Upper lobe of left lung (tissue), 4 donors: ENCODE data around the gene MGLL.

Experiments used
- EP300 ChIP-seq, 4 donors: sonication (generic); formaldehyde crosslinking; IDR thresholded peaks; one replicate each; pipeline ENCODE4 v1.5.1; 2017; ENCODE audit warnings: antibody characterized with exemption in 4 of 4, control low read depth in 2 of 4
- POLR2AphosphoS5 ChIP-seq, 2 donors: sonication (generic); formaldehyde crosslinking; IDR thresholded peaks; one replicate each; pipeline ENCODE4 v1.5.1; 2017; ENCODE audit warnings: antibody characterized with exemption in 2 of 2
- TF ChIP-seq, protein P1 (sequence below), 6 experiments: fragments of 450-650 bp in 4 of 6; fragments of 200-600 bp in 2 of 6; sonication (generic) in 2 of 6; IDR thresholded peaks; one replicate each; pipeline ENCODE4 v1.5.1; 2016 to 2019; ENCODE audit warnings: antibody characterized with exemption in 6 of 6

DNA sequence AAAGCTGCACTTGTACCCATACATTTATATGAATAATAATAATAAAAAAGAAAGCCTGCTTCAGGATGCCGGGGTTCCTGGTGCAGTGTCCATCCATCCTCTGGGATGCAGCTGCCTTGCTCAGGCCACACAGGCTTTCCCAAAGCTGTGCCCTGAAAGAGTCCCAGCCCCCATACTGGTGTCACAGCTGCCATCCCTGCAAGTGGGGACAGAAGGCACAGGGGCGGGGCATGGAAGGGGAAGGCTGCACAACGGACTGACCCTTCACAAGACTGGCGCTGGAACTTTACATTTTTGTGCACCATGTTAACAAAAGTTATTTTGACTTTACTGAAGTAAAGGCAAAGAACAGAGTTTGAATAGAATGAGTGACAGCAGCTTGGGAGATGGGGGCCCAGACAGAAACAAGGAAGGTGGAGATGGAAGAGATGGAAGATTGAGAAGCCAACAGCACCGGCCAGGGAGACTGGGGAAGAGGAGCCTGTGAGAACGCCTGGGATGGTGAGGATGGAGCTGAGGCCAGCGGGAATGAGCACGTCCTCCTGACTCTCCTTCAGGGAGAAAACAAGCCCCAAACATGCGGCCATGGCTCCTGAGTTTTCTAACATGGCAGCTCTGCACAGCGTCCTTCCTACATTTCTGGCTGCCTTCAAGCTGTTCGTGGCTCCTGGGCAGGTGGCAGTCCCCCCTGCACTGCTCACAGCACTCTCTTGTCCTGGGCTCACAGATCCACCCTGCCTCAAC is 76.5 kb downstream of the MGLL start:
- TF ChIP-seq, protein P1, sequence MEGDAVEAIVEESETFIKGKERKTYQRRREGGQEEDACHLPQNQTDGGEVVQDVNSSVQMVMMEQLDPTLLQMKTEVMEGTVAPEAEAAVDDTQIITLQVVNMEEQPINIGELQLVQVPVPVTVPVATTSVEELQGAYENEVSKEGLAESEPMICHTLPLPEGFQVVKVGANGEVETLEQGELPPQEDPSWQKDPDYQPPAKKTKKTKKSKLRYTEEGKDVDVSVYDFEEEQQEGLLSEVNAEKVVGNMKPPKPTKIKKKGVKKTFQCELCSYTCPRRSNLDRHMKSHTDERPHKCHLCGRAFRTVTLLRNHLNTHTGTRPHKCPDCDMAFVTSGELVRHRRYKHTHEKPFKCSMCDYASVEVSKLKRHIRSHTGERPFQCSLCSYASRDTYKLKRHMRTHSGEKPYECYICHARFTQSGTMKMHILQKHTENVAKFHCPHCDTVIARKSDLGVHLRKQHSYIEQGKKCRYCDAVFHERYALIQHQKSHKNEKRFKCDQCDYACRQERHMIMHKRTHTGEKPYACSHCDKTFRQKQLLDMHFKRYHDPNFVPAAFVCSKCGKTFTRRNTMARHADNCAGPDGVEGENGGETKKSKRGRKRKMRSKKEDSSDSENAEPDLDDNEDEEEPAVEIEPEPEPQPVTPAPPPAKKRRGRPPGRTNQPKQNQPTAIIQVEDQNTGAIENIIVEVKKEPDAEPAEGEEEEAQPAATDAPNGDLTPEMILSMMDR (IDR thresholded peaks at IDR 0.05): no peak
- TF ChIP-seq POLR2AphosphoS5 (IDR thresholded peaks at IDR 0.05) (no peak), EP300 (IDR thresholded peaks at IDR 0.05) (no peak)
